Right hindlimb (tissue), 1 donor: Measurements from ENCODE around the gene SEC14L2.
"Not testable (repeated sequence)": the region's sequence is repeated elsewhere in the genome, so short reads cannot be mapped to it uniquely, and the experiment has no call there.

ENCODE experiments used
- DNase-seq: peaks from one replicate; pipeline ENCODE4 v3.0.0-alpha.2; 2018

SEC14L2 gene

DNA sequence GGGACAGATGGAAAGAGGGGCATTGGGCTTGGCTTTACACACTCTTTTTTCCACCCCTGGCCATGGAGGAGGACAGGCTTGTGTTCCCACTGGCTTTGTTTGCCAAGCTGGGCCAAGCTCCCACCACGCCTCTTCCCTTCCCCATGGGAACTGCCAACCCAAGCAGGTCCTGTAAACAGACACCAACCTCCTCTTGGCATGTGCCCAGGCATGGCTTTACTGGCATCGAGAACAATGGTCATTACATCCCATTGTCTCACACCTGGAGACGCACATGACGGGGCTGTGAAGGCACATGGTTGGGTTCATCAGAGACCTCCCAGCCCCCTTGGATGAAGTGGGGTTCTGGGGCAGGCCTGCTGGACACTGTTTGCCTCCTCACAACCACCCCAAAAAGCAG, 63.3 kb downstream of the SEC14L2 start:
- DNase-seq = no peak

GRCh38 chr22:30460555-30460954, 63.7 kb downstream of the SEC14L2 start:
- not testable (repeated sequence) for DNase-seq

DNA sequence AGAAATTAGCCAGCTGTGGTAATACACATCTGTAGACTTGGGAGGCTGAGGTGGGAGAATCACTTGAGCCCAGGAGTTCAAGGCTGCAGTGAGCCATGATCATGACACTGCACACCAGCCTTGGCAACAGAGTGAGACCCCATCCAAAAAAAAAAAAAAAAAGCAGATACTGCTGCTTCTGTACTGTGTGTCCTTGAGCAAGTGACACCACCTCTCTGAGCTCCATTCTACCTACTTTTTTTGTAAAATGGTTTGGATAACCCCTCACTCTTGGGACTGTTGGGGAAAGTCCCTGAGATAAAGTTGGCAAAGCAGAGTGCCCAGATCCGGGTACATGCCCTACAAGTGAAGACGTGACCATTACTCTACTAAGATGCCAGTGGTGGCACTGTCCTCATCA, 72.3 kb downstream of the SEC14L2 start:
- DNase-seq = no peak

- no peak for DNase-seq
Observed at GRCh38 chr22:30470655-30471054, 73.8 kb downstream of the SEC14L2 start.

GRCh38 chr22:30471616-30472318, 74.9 kb downstream of the SEC14L2 start, which contains the start of gene SEC14L3:
Gene SEC14L3 (minus strand): TSS chr22:30472017. CDS start chr22:30471958, 59 bp downstream.
- DNase-seq = no peak

DNA sequence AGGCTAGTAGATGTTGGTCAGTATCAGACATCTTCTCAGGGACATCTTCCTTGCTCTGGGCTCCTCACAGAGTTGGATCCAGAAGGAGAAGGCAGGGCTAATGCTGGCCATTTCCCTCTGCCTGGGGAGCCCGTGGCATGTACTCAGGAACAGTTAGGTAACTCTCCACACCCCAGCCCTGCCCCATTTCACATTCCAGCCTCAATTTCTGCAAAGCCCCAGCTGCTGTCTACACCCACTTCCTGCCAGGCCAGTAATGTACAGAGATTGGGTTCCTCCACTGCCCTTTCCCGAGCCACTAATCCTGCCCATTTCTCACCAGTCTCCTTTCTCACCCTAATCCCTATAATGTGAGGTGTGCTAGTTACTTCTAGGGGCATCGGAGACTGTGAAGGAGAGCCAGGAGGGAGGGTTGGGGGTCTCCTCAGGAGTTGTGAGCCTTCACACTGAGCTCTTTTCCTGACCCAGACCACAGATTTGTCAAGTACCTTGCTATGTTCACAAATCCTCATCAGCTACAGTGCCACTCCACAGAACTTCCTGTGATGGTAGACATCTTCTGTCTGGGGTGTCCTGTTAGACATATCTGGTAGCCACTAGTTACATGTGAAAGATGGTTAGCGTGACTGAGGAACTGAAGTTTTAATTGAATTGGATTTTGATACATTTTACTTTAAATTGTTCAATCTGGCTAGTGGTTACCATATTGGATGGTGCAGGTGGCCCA, 76.3 kb downstream of the SEC14L2 start:
- DNase-seq = no peak

GRCh38 chr22:30474121-30474520, 77.3 kb downstream of the SEC14L2 start:
- DNase-seq = no peak
